ENCODE results near the gene KRT78. TPM values are rescaled to one million over a fixed set of nuclear protein-coding genes. Genes with fewer than 3 reads are reported as not detected.

Gene KRT78
- total RNA-seq, 1 experiment from 2014 or later = not detected

DNA sequence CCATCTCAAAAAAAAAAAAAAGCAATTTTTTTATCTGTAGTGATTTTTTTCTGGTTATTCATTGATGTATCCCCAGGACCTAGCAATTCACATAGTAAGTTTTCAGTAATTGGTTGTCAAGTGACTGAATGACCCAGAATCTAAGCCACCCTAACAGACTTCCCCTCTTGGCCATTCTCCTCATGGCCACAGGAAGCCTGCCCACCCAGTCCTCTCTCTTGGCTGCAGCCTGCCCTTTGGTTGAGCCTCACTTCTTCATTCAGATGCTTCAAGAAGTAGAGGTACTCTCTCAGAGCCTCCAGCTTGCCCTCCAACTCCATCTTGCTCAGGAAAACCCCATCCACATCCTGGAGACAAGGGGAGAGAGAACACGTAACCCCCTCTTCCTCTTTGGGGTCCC is 2.8 kb downstream of the KRT78 start:
- no peak overlapping the region for H3K4me3 Mint-ChIP-seq
- H3K27ac Mint-ChIP-seq = no peak overlapping the region
- H3K4me1 Mint-ChIP-seq = no peaks in the 10 kb centered on the region
- peaks cover 3% of the 10 kb centered on the region; the same call in 1 of the 2 replicates for H3K27me3 Mint-ChIP-seq (ENCODE audit: low read depth)
- no peak for DNase-seq (ENCODE audit: low spot score)
- POLR2A ChIA-PET = no interaction called here
- ATAC-seq = no peak
- no peak for TF ChIP-seq FOXK1 (CRISPR knock-in tag; IDR thresholded peaks at IDR 0.05)
- TF ChIP-seq ERG (CRISPR knock-in tag; IDR thresholded peaks at IDR 0.05) = no peak
- TF ChIP-seq JAZF1 (CRISPR knock-in tag; IDR thresholded peaks at IDR 0.05) = no peak
- no peak for TF ChIP-seq AFF4 (CRISPR knock-in tag; IDR thresholded peaks at IDR 0.05; ENCODE audit: borderline replicate concordance)
- TF ChIP-seq CREB1 (CRISPR knock-in tag; IDR thresholded peaks at IDR 0.05) = no peak
- no peak for TF ChIP-seq KAT7 (CRISPR knock-in tag; IDR thresholded peaks at IDR 0.05; ENCODE audit: borderline replicate concordance)
- TF ChIP-seq RELA (CRISPR knock-in tag; IDR thresholded peaks at IDR 0.05; ENCODE audit: borderline replicate concordance) = no peak
- TF ChIP-seq, protein P1, sequence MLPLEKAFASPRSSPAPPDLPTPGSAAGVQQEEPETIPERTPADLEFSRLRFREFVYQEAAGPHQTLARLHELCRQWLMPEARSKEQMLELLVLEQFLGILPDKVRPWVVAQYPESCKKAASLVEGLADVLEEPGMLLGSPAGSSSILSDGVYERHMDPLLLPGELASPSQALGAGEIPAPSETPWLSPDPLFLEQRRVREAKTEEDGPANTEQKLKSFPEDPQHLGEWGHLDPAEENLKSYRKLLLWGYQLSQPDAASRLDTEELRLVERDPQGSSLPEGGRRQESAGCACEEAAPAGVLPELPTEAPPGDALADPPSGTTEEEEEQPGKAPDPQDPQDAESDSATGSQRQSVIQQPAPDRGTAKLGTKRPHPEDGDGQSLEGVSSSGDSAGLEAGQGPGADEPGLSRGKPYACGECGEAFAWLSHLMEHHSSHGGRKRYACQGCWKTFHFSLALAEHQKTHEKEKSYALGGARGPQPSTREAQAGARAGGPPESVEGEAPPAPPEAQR (CRISPR knock-in tag; IDR thresholded peaks at IDR 0.05) = no peak
- no peak for TF ChIP-seq CTCF (IDR thresholded peaks at IDR 0.05)
- CTCF ChIA-PET = no interaction called here
- H3K36me3 Mint-ChIP-seq = no peaks in the 10 kb centered on the region
- no peaks in the 10 kb centered on the region for H3K9me3 Mint-ChIP-seq

- H3K9me3 Mint-ChIP-seq = no peaks in the 10 kb centered on the region
- H3K36me3 Mint-ChIP-seq = no peaks in the 10 kb centered on the region
- H3K4me3 Mint-ChIP-seq = no peak overlapping the region
- ATAC-seq (no peak), DNase-seq (ENCODE audit: low spot score) (no peak)
- CTCF ChIA-PET = interaction anchor here (0.7 to 1.3 kb wide), 3 partner anchors 21 to 243 kb away, joined by 3 to 4 read pairs (median 4); no protein-coding TSS in a partner anchor
- no peak for TF ChIP-seq ZNF232 (CRISPR knock-in tag; IDR thresholded peaks at IDR 0.05)
- TF ChIP-seq SOX15 (CRISPR knock-in tag; IDR thresholded peaks at IDR 0.05) = no peak
- TF ChIP-seq GRHL2 (CRISPR knock-in tag; IDR thresholded peaks at IDR 0.05; ENCODE audit: insufficient replicate concordance, severe bottlenecking) = no peak
- TF ChIP-seq ZNF219 (CRISPR knock-in tag; IDR thresholded peaks at IDR 0.05; ENCODE audit: borderline replicate concordance) = no peak
- no peak for TF ChIP-seq TCF7 (CRISPR knock-in tag; IDR thresholded peaks at IDR 0.05; ENCODE audit: low read depth)
- TF ChIP-seq NR1H2 (CRISPR knock-in tag; IDR thresholded peaks at IDR 0.05) = no peak
- TF ChIP-seq MYBL2 (CRISPR knock-in tag; IDR thresholded peaks at IDR 0.05) = no peak
- no peak for TF ChIP-seq ZBTB21 (CRISPR knock-in tag; IDR thresholded peaks at IDR 0.05; ENCODE audit: borderline replicate concordance)
- TF ChIP-seq NFE2L1 (CRISPR knock-in tag; IDR thresholded peaks at IDR 0.05) = no peak
- no peak overlapping the region for H3K27ac Mint-ChIP-seq
- POLR2A ChIA-PET = interaction anchor here (0.5 kb wide), 1 partner anchor 93 kb away, joined by 3 read pairs; no protein-coding TSS in a partner anchor
- peaks cover 3% of the 10 kb centered on the region; the same call in 1 of the 2 replicates for H3K27me3 Mint-ChIP-seq (ENCODE audit: low read depth)
- no peaks in the 10 kb centered on the region for H3K4me1 Mint-ChIP-seq
Observed at GRCh38 chr12:52844386-52844785, 4.4 kb downstream of the KRT78 start.

Data from WTC11 (cell line).